GM21576 (cell line): ENCODE results near the gene MRPS22.

Source experiments
- ATAC-seq: cut with Tn5 transposase; IDR thresholded peaks from one replicate; pipeline ENCODE4 v1.9.1; 2021; ENCODE audit warnings: mild to moderate bottlenecking, moderate library complexity; ENCODE audit not compliant: unreplicated experiment

The MRPS22 gene

GRCh38 chr3:139311557-139311956, 32.3 kb upstream of the MRPS22 start:
- no peak for ATAC-seq

GRCh38 chr3:139312416-139312815, 31.4 kb upstream of the MRPS22 start:
- ATAC-seq, result no peak

- ATAC-seq, result no peak
Observed at GRCh38 chr3:139312959-139313358, 30.9 kb upstream of the MRPS22 start.

GRCh38 chr3:139313921-139314320, 29.9 kb upstream of the MRPS22 start:
- ATAC-seq, result no peak

GRCh38 chr3:139317215-139317614, 26.6 kb upstream of the MRPS22 start:
- no peak for ATAC-seq

GRCh38 chr3:139317660-139318430, 26.0 kb upstream of the MRPS22 start:
- ATAC-seq, result no peak

GRCh38 chr3:139318431-139318816, 25.4 kb upstream of the MRPS22 start:
- no peak for ATAC-seq

GRCh38 chr3:139318826-139319225, 25.0 kb upstream of the MRPS22 start:
- no peak for ATAC-seq

- no peak for ATAC-seq
Observed at GRCh38 chr3:139319428-139320402, 24.1 kb upstream of the MRPS22 start.

- no peak for ATAC-seq
Observed at GRCh38 chr3:139320551-139321309, 23.1 kb upstream of the MRPS22 start.

- no peak for ATAC-seq
Observed at GRCh38 chr3:139322346-139322745, 21.5 kb upstream of the MRPS22 start.

- ATAC-seq, result no peak
Observed at GRCh38 chr3:139323146-139323545, 20.7 kb upstream of the MRPS22 start.

GRCh38 chr3:139324456-139324855, 19.4 kb upstream of the MRPS22 start:
- ATAC-seq, result no peak

GRCh38 chr3:139325551-139325950, 18.3 kb upstream of the MRPS22 start:
- ATAC-seq, result no peak

- no peak for ATAC-seq
Observed at GRCh38 chr3:139326131-139326530, 17.7 kb upstream of the MRPS22 start.

- no peak for ATAC-seq
Observed at GRCh38 chr3:139326707-139327106, 17.1 kb upstream of the MRPS22 start.

GRCh38 chr3:139327231-139327630, 16.6 kb upstream of the MRPS22 start:
- no peak for ATAC-seq

- no peak for ATAC-seq
Observed at GRCh38 chr3:139327861-139328260, 16.0 kb upstream of the MRPS22 start.

- ATAC-seq, result no peak
Observed at GRCh38 chr3:139328356-139328755, 15.5 kb upstream of the MRPS22 start.

- peak; percentile 96 for ATAC-seq
Observed at GRCh38 chr3:139329364-139329850, 14.4 kb upstream of the MRPS22 start.

- no peak for ATAC-seq
Observed at GRCh38 chr3:139332092-139332491, 11.7 kb upstream of the MRPS22 start.
